Nucleus accumbens (tissue), 56 donors: ENCODE measurements around the gene KHSRP.

Source experiments
- DNase-seq, 56 donors: peaks; one replicate each; lab custom pipeline; 2025; lab: John Stamatoyannopoulos, UW

The KHSRP gene

GRCh38 chr19:6394831-6395230, 29.8 kb downstream of the KHSRP start:
- DNase-seq: no peak

- no peak for DNase-seq
Observed at GRCh38 chr19:6393983-6394412, 30.6 kb downstream of the KHSRP start.

- peak; percentile 60 to 98 (median 94) for DNase-seq
Observed at GRCh38 chr19:6393074-6393982, 31.3 kb downstream of the KHSRP start, which contains the start of gene GTF2F1. Gene GTF2F1, minus strand, starts transcription at chr19:6393164. Its CDS starts 169 bp downstream, at chr19:6392995.

GRCh38 chr19:6392221-6393073, 32.2 kb downstream of the KHSRP start:
- DNase-seq: no peak

GRCh38 chr19:6387372-6387771, 37.2 kb downstream of the KHSRP start:
- no peak for DNase-seq

- no peak for DNase-seq
Observed at GRCh38 chr19:6384381-6384780, 40.2 kb downstream of the KHSRP start.

GRCh38 chr19:6383188-6383587, 41.4 kb downstream of the KHSRP start:
- no peak for DNase-seq

GRCh38 chr19:6381030-6381750, 43.4 kb downstream of the KHSRP start:
- DNase-seq: peak in 21 of 56 donors; percentile 3 to 69 (median 35)

- DNase-seq: no peak
Observed at GRCh38 chr19:6379744-6380143, 44.9 kb downstream of the KHSRP start.

GRCh38 chr19:6378486-6378885, 46.1 kb downstream of the KHSRP start:
- no peak for DNase-seq

- no peak for DNase-seq
Observed at GRCh38 chr19:6378041-6378440, 46.6 kb downstream of the KHSRP start.

GRCh38 chr19:6376512-6377190, 48.0 kb downstream of the KHSRP start:
- DNase-seq: peak in 1 of 56 donors; percentile 4

GRCh38 chr19:6375411-6376010, 49.1 kb downstream of the KHSRP start, which contains the start of gene PSPN:
Gene PSPN, minus strand, starts transcription at chr19:6375933. Its CDS starts 84 bp downstream, at chr19:6375849.
- DNase-seq: no peak

- DNase-seq: no peak
Observed at GRCh38 chr19:6374711-6375410, 49.8 kb downstream of the KHSRP start.

GRCh38 chr19:6374161-6374709, 50.4 kb downstream of the KHSRP start:
- DNase-seq: no peak

- DNase-seq: no peak
Observed at GRCh38 chr19:6373813-6374108, 50.9 kb downstream of the KHSRP start.

- peak; percentile 85 to 99 (median 97) for DNase-seq
Observed at GRCh38 chr19:6373096-6373812, 51.4 kb downstream of the KHSRP start.

GRCh38 chr19:6372594-6373095, 52.0 kb downstream of the KHSRP start, which contains the start of gene ALKBH7:
Gene ALKBH7, plus strand, starts transcription at chr19:6372794. Its CDS starts 27 bp downstream, at chr19:6372821.
- DNase-seq: peak; percentile 85 to 100 (median 97)
